ENCODE results near the gene HES2.
"Not testable (repeated sequence)": the region's sequence is repeated elsewhere in the genome, so short reads cannot be mapped to it uniquely, and the experiment has no call there.

The HES2 gene

DNA sequence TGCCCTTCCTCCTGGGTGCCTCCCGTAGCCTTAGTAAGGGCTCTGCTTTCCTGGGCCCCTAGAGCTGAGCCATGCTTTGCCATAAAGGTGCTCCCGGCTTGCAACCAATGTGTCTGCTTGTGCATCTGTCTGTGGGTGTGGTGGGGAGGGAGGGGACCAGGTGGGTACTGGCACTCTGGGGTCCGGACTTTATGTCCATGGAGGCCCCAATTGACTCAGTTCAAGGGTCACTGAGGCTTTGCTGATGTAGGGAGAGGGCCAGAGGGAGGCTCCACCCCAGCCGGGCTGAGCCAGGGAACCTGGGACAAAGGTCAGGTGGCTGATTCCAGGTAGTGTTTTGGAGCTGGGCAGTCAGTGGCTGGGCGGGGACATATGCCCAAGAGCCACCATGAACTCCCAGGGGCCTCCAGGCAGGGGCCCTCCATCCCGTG, 31.2 kb upstream of the HES2 start:
- no peak for DNase-seq (ENCODE audit: low read depth)
- H3K4me3 ChIP-seq (ENCODE audit: control insufficient read depth, low read depth, low read length) = no peak overlapping the region

DNA sequence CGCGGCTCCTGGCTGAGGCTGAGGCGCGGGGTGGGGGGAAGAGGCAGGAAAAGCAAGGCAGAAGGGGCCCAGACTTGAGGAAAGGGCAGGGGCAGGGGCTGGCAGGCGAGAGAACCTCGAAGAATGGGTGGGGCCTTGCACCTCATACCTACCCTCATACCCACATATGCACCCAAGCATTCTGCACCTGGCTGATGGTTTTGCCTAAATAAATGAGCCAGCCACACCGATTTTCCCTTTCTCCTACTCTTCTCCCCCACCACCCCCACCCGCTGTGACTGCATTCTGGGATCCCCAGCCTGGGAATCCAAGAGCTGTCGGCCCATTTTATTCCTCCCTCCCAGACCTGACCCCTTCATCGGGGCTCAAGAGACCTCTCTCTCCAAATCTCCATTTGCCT, 30.8 kb upstream of the HES2 start:
- DNase-seq (ENCODE audit: low read depth); H3K4me3 ChIP-seq (ENCODE audit: control insufficient read depth, low read depth, low read length): not testable (repeated sequence)

More for the DNA sequence above, 31.2 kb upstream of the HES2 start:
- TF ChIP-seq, protein P1, sequence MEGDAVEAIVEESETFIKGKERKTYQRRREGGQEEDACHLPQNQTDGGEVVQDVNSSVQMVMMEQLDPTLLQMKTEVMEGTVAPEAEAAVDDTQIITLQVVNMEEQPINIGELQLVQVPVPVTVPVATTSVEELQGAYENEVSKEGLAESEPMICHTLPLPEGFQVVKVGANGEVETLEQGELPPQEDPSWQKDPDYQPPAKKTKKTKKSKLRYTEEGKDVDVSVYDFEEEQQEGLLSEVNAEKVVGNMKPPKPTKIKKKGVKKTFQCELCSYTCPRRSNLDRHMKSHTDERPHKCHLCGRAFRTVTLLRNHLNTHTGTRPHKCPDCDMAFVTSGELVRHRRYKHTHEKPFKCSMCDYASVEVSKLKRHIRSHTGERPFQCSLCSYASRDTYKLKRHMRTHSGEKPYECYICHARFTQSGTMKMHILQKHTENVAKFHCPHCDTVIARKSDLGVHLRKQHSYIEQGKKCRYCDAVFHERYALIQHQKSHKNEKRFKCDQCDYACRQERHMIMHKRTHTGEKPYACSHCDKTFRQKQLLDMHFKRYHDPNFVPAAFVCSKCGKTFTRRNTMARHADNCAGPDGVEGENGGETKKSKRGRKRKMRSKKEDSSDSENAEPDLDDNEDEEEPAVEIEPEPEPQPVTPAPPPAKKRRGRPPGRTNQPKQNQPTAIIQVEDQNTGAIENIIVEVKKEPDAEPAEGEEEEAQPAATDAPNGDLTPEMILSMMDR (IDR thresholded peaks at IDR 0.05; ENCODE audit: control insufficient read depth, insufficient read depth, low read depth, low read length, missing control alignments) = no peak

GRCh38 chr1:6450005-6450450, 30.3 kb upstream of the HES2 start:
- no peak overlapping the region for H3K4me3 ChIP-seq (ENCODE audit: control insufficient read depth, low read depth, low read length)
- TF ChIP-seq, protein P1 (IDR thresholded peaks at IDR 0.05; ENCODE audit: control insufficient read depth, insufficient read depth, low read depth, low read length, missing control alignments) = no peak
- no peak for DNase-seq (ENCODE audit: low read depth)

- no peak overlapping the region for H3K4me3 ChIP-seq (ENCODE audit: control insufficient read depth, low read depth, low read length)
These were observed 29.3 kb upstream of the HES2 start for GRCh38 chr1:6448749-6449631.

GRCh38 chr1:6447818-6448748, 28.4 kb upstream of the HES2 start:
- TF ChIP-seq, protein P1 (IDR thresholded peaks at IDR 0.05; ENCODE audit: control insufficient read depth, insufficient read depth, low read depth, low read length, missing control alignments) = no peak
- DNase-seq (ENCODE audit: low read depth) = no peak
- H3K4me3 ChIP-seq (ENCODE audit: control insufficient read depth, low read depth, low read length) = no peak overlapping the region

More at GRCh38 chr1:6448749-6449631, 29.3 kb upstream of the HES2 start:
- TF ChIP-seq, protein P1 (IDR thresholded peaks at IDR 0.05; ENCODE audit: control insufficient read depth, insufficient read depth, low read depth, low read length, missing control alignments) = no peak
- DNase-seq (ENCODE audit: low read depth) = no peak

DNA sequence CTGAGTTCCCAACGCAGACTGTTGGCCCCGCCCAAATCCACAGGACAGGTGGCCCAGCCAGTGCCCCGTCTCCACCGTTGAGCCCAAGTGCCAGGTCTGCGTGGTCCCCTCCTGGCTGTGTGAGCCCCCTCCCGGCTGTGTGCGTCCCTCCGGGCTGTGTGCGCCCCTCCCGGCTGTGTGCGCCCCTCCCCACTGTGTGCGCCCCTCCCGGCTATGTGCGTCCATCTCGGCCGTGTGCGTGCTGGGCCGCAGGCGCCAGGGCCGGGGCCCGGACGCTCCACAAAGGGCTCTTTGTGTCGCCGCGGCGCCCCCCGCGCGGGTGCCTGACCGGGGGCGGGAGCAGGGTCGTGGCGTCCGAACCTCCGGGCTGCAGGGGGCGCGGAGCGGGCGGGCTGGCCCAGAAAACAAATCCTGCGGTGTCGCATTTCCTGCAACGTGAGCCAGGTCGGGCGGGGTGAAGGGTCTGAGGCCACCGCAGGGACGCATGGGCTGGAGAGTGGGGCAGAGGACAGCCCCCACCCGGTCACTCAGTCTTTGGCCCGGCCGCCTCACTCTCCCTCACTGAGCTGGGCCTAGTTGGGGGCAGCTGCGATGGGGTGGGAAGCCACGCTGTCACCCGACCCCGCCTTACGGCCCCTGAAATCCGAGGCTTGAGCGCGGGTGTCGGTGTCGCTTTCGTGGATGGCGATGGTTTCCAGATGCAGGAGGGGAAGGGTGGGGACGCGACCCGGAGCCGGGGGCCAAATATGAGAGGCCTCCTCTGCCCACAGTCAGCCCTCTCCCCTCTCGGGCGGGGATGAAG, 27.5 kb upstream of the HES2 start:
- H3K4me3 ChIP-seq (ENCODE audit: control insufficient read depth, low read depth, low read length) = no peak overlapping the region
- DNase-seq (ENCODE audit: low read depth) = no peak
- TF ChIP-seq, protein P1 (IDR thresholded peaks at IDR 0.05; ENCODE audit: control insufficient read depth, insufficient read depth, low read depth, low read length, missing control alignments) = no peak
